Neural crest cell (in vitro differentiated cells): ENCODE results near the gene PARD6B. TPM values are rescaled to one million over a fixed set of nuclear protein-coding genes. Genes with fewer than 3 reads are reported as not detected.

ENCODE experiments used
- DNase-seq: peaks from one replicate; pipeline ENCODE4 v3.0.0; 2021; ENCODE audit warnings: low read depth, mixed read lengths, low spot score
- H3K27ac Mint-ChIP-seq: one replicate; pipeline ENCODE4 v1.8.0; 2021; ENCODE audit warnings: mild to moderate bottlenecking, mixed read lengths; ENCODE audit not compliant: unreplicated experiment
- H3K27me3 Mint-ChIP-seq: 2 replicates; pipeline ENCODE4 v1.8.0; 2021; ENCODE audit warnings: low read depth, mild to moderate bottlenecking, mixed read lengths
- H3K36me3 Mint-ChIP-seq: 2 replicates; pipeline ENCODE4 v1.8.0; 2021; ENCODE audit warnings: low read depth, mild to moderate bottlenecking, mixed read lengths
- H3K4me1 Mint-ChIP-seq: 2 replicates; pipeline ENCODE4 v1.8.0; 2021; ENCODE audit warnings: mixed read lengths
- H3K4me3 Mint-ChIP-seq: one replicate; pipeline ENCODE4 v1.8.0; 2021; ENCODE audit warnings: mild to moderate bottlenecking, mixed read lengths
- H3K9me3 Mint-ChIP-seq: 2 replicates; pipeline ENCODE4 v1.8.0; 2021; ENCODE audit warnings: mixed read lengths
- total RNA-seq: library from RNA; stranded (reverse); gene quantifications from 2 replicates; pipeline ENCODE4 v1.2.1, GENCODE V29; 2021
- TF ChIP-seq, protein P1 (sequence below): fragments of 200-600 bp; sonication (generic); conservative IDR thresholded peaks from 2 replicates; pipeline ENCODE4 v1.5.0; 2021; ENCODE audit warnings: antibody characterized with exemption, mild to moderate bottlenecking

Gene PARD6B
- total RNA-seq, 1 donor from 2014 or later = 9.5 TPM

DNA sequence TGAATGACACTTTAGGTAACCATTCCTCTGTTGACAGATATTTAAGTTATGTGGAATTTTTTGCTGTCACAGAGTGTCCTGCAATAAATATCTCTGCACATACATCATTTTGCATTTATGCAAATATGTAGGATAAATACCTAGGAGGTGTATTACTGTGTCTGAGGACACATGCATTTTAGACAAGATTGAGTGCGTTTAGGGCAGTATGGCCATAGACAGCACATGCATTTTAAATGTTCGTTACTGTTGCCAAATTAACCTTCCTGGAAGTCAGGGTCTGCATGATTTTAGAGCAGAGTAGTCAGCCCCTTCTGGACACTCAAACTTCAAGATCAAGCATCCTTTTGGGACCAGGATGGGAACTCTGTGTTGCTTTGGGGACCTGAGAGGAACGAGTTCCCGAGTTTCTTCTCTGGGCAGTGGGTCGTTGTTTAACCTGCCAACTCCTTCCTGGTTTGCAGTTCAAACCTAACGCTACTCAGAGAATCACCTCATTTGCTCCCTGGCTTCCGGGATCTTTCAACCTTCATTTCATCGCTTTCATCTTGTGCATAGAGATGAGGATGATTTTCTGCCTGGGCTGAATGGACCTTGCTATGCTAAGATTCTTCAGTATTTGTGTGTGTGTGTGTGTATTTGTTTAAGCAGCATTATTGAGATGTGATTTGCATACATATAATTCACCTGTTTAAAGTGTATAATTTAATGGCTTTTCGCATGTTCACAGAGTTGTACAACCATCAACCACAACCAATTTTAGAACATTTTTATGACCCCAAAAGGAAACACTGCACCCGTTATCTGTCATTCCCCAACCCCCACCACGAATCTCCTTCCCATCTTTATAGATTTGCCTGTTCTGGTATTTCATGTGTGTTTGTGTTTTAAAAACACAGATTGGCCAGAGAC is 73.3 kb downstream of the PARD6B start:
- DNase-seq = no peak
- Mint-ChIP-seq H3K9me3 (no peaks in the 10 kb centered on the region), H3K27ac (no peak overlapping the region), H3K36me3 (no peaks in the 10 kb centered on the region), H3K4me1 (no peaks in the 10 kb centered on the region), H3K4me3 (no peak overlapping the region), H3K27me3 (no peaks in the 10 kb centered on the region)
- TF ChIP-seq, protein P1, sequence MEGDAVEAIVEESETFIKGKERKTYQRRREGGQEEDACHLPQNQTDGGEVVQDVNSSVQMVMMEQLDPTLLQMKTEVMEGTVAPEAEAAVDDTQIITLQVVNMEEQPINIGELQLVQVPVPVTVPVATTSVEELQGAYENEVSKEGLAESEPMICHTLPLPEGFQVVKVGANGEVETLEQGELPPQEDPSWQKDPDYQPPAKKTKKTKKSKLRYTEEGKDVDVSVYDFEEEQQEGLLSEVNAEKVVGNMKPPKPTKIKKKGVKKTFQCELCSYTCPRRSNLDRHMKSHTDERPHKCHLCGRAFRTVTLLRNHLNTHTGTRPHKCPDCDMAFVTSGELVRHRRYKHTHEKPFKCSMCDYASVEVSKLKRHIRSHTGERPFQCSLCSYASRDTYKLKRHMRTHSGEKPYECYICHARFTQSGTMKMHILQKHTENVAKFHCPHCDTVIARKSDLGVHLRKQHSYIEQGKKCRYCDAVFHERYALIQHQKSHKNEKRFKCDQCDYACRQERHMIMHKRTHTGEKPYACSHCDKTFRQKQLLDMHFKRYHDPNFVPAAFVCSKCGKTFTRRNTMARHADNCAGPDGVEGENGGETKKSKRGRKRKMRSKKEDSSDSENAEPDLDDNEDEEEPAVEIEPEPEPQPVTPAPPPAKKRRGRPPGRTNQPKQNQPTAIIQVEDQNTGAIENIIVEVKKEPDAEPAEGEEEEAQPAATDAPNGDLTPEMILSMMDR = no peak

DNA sequence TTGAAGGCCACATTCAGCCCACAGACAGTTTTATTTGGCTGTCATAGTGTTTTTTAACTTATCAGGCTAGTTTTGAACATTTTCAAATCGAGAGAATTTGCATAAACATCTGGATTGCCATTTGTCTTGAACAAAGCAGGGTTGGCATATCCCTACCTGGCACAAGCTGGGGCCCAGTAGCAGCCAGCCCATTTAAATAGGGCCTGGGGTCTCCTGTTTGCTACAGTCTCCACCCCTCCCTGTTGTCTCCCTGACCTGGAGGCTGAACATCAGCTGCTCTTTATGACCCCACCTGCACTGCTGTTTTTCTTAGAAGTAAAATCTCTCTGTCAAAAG is 73.9 kb downstream of the PARD6B start:
- no peak overlapping the region for H3K27ac Mint-ChIP-seq
- no peak overlapping the region for H3K4me3 Mint-ChIP-seq
- no peaks in the 10 kb centered on the region for H3K4me1 Mint-ChIP-seq
- TF ChIP-seq, protein P1 = no peak
- H3K36me3 Mint-ChIP-seq = no peaks in the 10 kb centered on the region
- H3K9me3 Mint-ChIP-seq = no peaks in the 10 kb centered on the region
- no peaks in the 10 kb centered on the region for H3K27me3 Mint-ChIP-seq
- DNase-seq = no peak

DNA sequence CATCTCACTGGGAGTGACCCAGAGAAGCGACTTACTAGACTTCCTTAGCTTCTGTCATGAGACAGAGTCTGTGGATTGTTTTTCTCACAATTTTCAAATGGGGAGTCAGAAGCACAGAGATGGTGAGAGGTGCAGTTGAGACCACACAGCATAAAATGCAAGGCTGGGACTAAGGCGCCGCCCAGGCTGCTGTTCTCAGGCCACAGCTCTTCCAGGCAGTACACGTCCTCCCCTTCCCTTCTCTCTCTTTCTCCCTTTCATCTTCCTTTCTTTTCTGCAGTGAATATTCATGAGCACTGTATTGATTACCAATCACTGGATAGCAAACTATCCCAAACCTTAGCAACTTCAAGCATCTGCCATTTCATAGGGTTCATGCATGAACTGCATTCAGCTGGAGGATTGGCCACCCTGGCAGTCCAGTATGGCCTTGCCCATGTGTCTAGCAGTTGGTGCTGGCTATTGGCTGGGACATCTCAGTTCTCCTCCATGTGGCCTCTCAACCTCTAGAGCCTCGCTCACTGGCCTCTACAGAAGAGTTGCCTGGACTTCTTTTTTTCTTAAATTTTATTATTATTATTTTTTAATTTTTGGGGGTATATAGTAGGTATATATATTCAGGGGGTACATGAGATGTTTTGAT is 74.9 kb downstream of the PARD6B start:
- no peak for DNase-seq
- Mint-ChIP-seq H3K27ac (no peak overlapping the region), H3K27me3 (no peaks in the 10 kb centered on the region), H3K36me3 (no peaks in the 10 kb centered on the region), H3K4me3 (no peak overlapping the region), H3K9me3 (no peaks in the 10 kb centered on the region), H3K4me1 (no peaks in the 10 kb centered on the region)
- TF ChIP-seq, protein P1 = no peak

Other genes starting within 250 kb of the PARD6B start
- 43.3 and 43.8 TPM in 2 replicates for gene PTPN1, start 221.2 kb upstream of the PARD6B start, total RNA-seq
- gene RIPOR3, start 40.0 kb upstream of the PARD6B start, total RNA-seq = 0.43 and 0.44 TPM in 2 replicates
- gene BCAS4, start 63.5 kb downstream of the PARD6B start, total RNA-seq = 7.3 and 9.0 TPM in 2 replicates
- 132 and 140 TPM in 2 replicates for gene ADNP, start 199.9 kb downstream of the PARD6B start, total RNA-seq
- 42.9 and 48.3 TPM in 2 replicates for gene DPM1, start 227.0 kb downstream of the PARD6B start, total RNA-seq
- 6.1 and 6.5 TPM in 2 replicates for gene MOCS3, start 227.2 kb downstream of the PARD6B start, total RNA-seq